NB4 (cell line): Measurements from ENCODE around the gene MED22.

ENCODE experiments used
- DNase-seq: peaks from one replicate; pipeline ENCODE4 v3.0.0; 2010; ENCODE audit warnings: low read depth
- H3K4me3 ChIP-seq: one replicate; pipeline ENCODE4 v1.5.1; 2011; ENCODE audit warnings: mild to moderate bottlenecking, low read depth, low read length, moderate library complexity
- MYC ChIP-seq: IDR thresholded peaks from 2 replicates; pipeline ENCODE4 v1.6.1; 2011; ENCODE audit warnings: low read depth, low read length

Gene MED22

DNA sequence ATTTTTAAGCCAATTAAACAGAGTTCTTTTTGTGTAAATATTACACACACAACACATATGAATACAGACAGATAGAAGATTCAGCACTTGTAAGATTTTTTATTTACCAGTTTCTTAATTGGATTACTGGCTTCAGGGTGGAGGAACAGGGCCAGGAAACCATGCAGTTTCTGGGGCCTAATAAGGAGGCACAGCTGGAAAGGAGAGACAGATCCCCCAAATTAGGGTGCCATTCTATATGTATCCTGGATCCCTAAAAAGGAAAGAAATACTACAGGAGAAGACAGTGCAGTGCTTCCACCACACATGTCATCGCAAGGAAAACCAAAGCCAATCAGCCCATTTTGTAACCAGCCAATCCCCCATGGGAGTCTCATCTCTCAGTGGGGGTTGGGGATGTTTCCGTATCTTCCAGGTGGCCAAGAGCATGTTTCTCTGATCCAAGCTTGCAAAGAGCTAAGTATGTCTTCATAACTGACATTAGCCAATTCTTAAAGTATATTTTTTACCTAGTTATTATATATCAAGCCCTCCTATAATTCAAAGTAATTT, 57.1 kb downstream of the MED22 start:
- no peak for TF ChIP-seq MYC
- no peak for DNase-seq
- H3K4me3 ChIP-seq: no peak overlapping the region
